GM18517 (cell line): ENCODE measurements around the gene DTNB.
"Not testable (repeated sequence)": the region's sequence is repeated elsewhere in the genome, so short reads cannot be mapped to it uniquely, and the experiment has no call there.

ENCODE experiments used
- ATAC-seq: cut with Tn5 transposase; IDR thresholded peaks from one replicate; pipeline ENCODE4 v1.9.1; 2021; ENCODE audit warnings: mild to moderate bottlenecking, moderate library complexity; ENCODE audit not compliant: unreplicated experiment

The DTNB gene

GRCh38 chr2:25633801-25634200 lies 39.6 kb downstream of the DTNB start:
- not testable (repeated sequence) for ATAC-seq

- no peak for ATAC-seq
Observed at GRCh38 chr2:25632396-25632795, 41.0 kb downstream of the DTNB start.

- ATAC-seq, result no peak
Observed at GRCh38 chr2:25624635-25625034, 48.7 kb downstream of the DTNB start.

- no peak for ATAC-seq
Observed at GRCh38 chr2:25623361-25623760, 50.0 kb downstream of the DTNB start.

- no peak for ATAC-seq
Observed at GRCh38 chr2:25620711-25621110, 52.7 kb downstream of the DTNB start.

- ATAC-seq, result no peak
Observed at GRCh38 chr2:25620077-25620476, 53.3 kb downstream of the DTNB start.

- ATAC-seq, result no peak
Observed at GRCh38 chr2:25619185-25619584, 54.2 kb downstream of the DTNB start.

GRCh38 chr2:25618676-25619075 lies 54.7 kb downstream of the DTNB start:
- no peak for ATAC-seq

GRCh38 chr2:25617948-25618646 lies 55.3 kb downstream of the DTNB start:
- no peak for ATAC-seq

- ATAC-seq, result no peak
Observed at GRCh38 chr2:25615920-25616319, 57.5 kb downstream of the DTNB start.

GRCh38 chr2:25615386-25615785 lies 58.0 kb downstream of the DTNB start:
- no peak for ATAC-seq

- no peak for ATAC-seq
Observed at GRCh38 chr2:25614711-25615110, 58.7 kb downstream of the DTNB start.

GRCh38 chr2:25608718-25609117 lies 64.7 kb downstream of the DTNB start:
- ATAC-seq, result no peak

GRCh38 chr2:25606892-25607291 lies 66.5 kb downstream of the DTNB start:
- ATAC-seq, result no peak

- ATAC-seq, result no peak
Observed at GRCh38 chr2:25602333-25602723, 71.0 kb downstream of the DTNB start.

GRCh38 chr2:25601711-25602332 lies 71.6 kb downstream of the DTNB start:
- not testable (repeated sequence) for ATAC-seq

- no peak for ATAC-seq
Observed at GRCh38 chr2:25598911-25599310, 74.5 kb downstream of the DTNB start.

- no peak for ATAC-seq
Observed at GRCh38 chr2:25598332-25598731, 75.0 kb downstream of the DTNB start.

GRCh38 chr2:25597881-25598280 lies 75.5 kb downstream of the DTNB start:
- no peak for ATAC-seq

GRCh38 chr2:25596516-25597244 lies 76.7 kb downstream of the DTNB start:
- no peak for ATAC-seq

- no peak for ATAC-seq
Observed at GRCh38 chr2:25595393-25595792, 78.0 kb downstream of the DTNB start.

- ATAC-seq, result no peak
Observed at GRCh38 chr2:25594991-25595390, 78.4 kb downstream of the DTNB start.
